MM.1S (cell line): ENCODE measurements around the gene ADCK1.

Experiments
- CTCF ChIP-seq: fragments of 300-600 bp; sonication (generic); IDR thresholded peaks from 2 replicates; pipeline ENCODE4 v1.5.1; 2016; ENCODE audit warnings: antibody characterized with exemption, low read length, mixed read lengths
- EZH2 ChIP-seq: fragments of 300-600 bp; sonication (generic); optimal IDR thresholded peaks from 2 replicates; pipeline ENCODE3; 2017; ENCODE audit warnings: low read depth, mild to moderate bottlenecking, antibody characterized with exemption, low read length, mixed read lengths
- EZH2phosphoT487 ChIP-seq: fragments of 300-600 bp; sonication (generic); IDR thresholded peaks from 2 replicates; pipeline ENCODE4 v1.6.1; 2018; ENCODE audit warnings: antibody characterized with exemption, low read length

GRCh38 chr14:77866932-77867331 lies 67.0 kb downstream of the ADCK1 start:
- TF ChIP-seq CTCF: no peak
- TF ChIP-seq EZH2: no peak
- no peak for TF ChIP-seq EZH2phosphoT487
